ENCODE measurements around the gene MYL6. TPM values are rescaled to one million over a fixed set of nuclear protein-coding genes. Genes with fewer than 3 reads are reported as not detected.

Gene MYL6
- total and polyA plus RNA-seq, 9 of the 15 experiments (the other 6 are each of a cell fraction or from before 2014, with no cell fraction given), result 557 to 1,664 (median 958) TPM

DNA sequence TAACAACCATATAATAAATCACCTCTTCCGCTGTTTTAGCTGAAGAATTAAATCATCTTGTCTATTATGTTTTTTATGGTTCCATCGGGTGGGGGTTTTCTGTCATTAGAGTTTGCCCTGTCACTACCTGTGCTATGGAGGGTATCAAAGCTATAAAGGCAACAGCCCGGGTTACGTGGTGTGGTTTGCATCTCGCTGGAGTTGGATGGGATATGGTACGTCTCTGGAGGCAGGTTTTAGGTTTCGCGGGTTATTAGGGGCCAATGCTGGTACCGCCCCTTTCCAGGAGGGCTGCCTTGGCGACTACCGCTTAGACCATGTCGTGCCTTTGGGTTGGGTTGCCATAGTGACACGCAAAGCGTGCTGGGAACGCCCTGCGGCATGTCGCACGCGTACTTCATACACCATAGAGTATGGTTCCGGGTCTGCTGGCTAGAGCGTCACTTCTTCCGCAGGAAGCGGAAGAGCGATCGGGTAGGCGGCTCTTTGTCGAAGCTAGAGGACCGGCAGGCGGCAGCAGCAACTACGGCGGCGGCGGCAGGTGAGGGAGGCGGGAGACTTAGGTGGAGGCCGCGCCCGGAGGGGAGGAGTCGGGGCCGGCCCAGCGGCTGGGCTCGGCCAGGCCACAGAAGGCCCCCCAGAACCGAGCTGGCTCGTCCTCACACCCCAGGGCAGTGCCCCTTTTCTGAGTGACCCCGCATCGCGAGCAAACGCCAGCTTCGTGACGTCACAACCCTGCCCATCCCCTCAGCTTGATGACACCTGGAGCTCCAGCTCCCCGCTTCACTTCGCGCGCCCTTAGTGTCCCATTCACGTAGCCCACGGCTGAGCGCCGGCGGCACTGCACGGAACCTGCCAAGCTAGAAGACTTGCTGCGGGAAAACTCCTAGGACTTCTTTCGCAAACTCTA is 40.1 kb upstream of the MYL6 start, which contains the start of gene ZC3H10 (continued):
- TF ChIP-seq MYNN (IDR thresholded peaks at IDR 0.05), result peak; percentile 78
- no peak for TF ChIP-seq MYNN (CRISPR knock-in tag; IDR thresholded peaks at IDR 0.05)
- no peak for TF ChIP-seq BRCA1 (IDR thresholded peaks at IDR 0.05)
- no peak for TF ChIP-seq BRCA1 (CRISPR knock-in tag; IDR thresholded peaks at IDR 0.05)
- peak; percentile 30 for TF ChIP-seq TAF9B (IDR thresholded peaks at IDR 0.05; ENCODE audit: partially characterized antibody)
- peak; percentile 72 for TF ChIP-seq RNF2 (IDR thresholded peaks at IDR 0.05)
- no peak for TF ChIP-seq ZNF77 (CRISPR knock-in tag; IDR thresholded peaks at IDR 0.05)
- TF ChIP-seq, protein P1, sequence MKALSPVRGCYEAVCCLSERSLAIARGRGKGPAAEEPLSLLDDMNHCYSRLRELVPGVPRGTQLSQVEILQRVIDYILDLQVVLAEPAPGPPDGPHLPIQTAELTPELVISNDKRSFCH (CRISPR knock-in tag; IDR thresholded peaks at IDR 0.05), result no peak
- TF ChIP-seq, protein P1 (tag; IDR thresholded peaks at IDR 0.05), result no peak
- TF ChIP-seq ZNF41 (CRISPR knock-in tag; conservative IDR thresholded peaks at IDR 0.05), result peak; percentile 75; the same call in 1 of the 2 replicates
- TF ChIP-seq ZNF134 (CRISPR knock-in tag; conservative IDR thresholded peaks at IDR 0.05), result no peak
- TF ChIP-seq EHMT2 (IDR thresholded peaks at IDR 0.05), result no peak
- TF ChIP-seq C11orf30 (IDR thresholded peaks at IDR 0.05; ENCODE audit: low read depth), result peak; percentile 82
- TF ChIP-seq POU5F1 (IDR thresholded peaks at IDR 0.05; ENCODE audit: borderline replicate concordance, low read depth, low read length, partially characterized antibody), result peak; percentile 69
- no peak for TF ChIP-seq ZFP1 (CRISPR knock-in tag; IDR thresholded peaks at IDR 0.05)
- peak; percentile 91 for TF ChIP-seq RBFOX2 (IDR thresholded peaks at IDR 0.05; ENCODE audit: low read depth, low read length)
- TF ChIP-seq FOXM1 (IDR thresholded peaks at IDR 0.05; ENCODE audit: low read depth), result 0 out of 2 replicates have a peak, but pooled peaks have one; percentile 17
- TF ChIP-seq FOXM1 (CRISPR knock-in tag; IDR thresholded peaks at IDR 0.05; ENCODE audit: low read depth), result peak; percentile 73; the same call in 1 of the 2 replicates
- TF ChIP-seq, protein P2, sequence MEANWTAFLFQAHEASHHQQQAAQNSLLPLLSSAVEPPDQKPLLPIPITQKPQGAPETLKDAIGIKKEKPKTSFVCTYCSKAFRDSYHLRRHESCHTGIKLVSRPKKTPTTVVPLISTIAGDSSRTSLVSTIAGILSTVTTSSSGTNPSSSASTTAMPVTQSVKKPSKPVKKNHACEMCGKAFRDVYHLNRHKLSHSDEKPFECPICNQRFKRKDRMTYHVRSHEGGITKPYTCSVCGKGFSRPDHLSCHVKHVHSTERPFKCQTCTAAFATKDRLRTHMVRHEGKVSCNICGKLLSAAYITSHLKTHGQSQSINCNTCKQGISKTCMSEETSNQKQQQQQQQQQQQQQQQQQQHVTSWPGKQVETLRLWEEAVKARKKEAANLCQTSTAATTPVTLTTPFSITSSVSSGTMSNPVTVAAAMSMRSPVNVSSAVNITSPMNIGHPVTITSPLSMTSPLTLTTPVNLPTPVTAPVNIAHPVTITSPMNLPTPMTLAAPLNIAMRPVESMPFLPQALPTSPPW (CRISPR knock-in tag; IDR thresholded peaks at IDR 0.05), result peak; percentile 74
- TF ChIP-seq PCBP1 (IDR thresholded peaks at IDR 0.05; ENCODE audit: low read depth, low read length, poor library complexity, severe bottlenecking), result no peak
- TF ChIP-seq ZNF239 (CRISPR knock-in tag; IDR thresholded peaks at IDR 0.05), result no peak
- no peak for TF ChIP-seq NR1H2 (CRISPR knock-in tag; IDR thresholded peaks at IDR 0.05)
- no peak for TF ChIP-seq ETS2 (tag; IDR thresholded peaks at IDR 0.05; ENCODE audit: borderline replicate concordance, poor library complexity, severe bottlenecking)
- peak; percentile 84 to 94; a peak in 3 of 4 replicates for TF ChIP-seq MAZ (CRISPR knock-in tag; conservative IDR thresholded peaks at IDR 0.05 in 1 of 2, IDR thresholded peaks at IDR 0.05 in 1 of 2)
- TF ChIP-seq ZNF143 (CRISPR knock-in tag; IDR thresholded peaks at IDR 0.05), result peak; percentile 77
- TF ChIP-seq GATA2 (CRISPR knock-in tag; IDR thresholded peaks at IDR 0.05), result no peak
- peak; percentile 43; the same call in 1 of the 2 replicates for TF ChIP-seq NFIC (IDR thresholded peaks at IDR 0.05)
- TF ChIP-seq, protein P3, sequence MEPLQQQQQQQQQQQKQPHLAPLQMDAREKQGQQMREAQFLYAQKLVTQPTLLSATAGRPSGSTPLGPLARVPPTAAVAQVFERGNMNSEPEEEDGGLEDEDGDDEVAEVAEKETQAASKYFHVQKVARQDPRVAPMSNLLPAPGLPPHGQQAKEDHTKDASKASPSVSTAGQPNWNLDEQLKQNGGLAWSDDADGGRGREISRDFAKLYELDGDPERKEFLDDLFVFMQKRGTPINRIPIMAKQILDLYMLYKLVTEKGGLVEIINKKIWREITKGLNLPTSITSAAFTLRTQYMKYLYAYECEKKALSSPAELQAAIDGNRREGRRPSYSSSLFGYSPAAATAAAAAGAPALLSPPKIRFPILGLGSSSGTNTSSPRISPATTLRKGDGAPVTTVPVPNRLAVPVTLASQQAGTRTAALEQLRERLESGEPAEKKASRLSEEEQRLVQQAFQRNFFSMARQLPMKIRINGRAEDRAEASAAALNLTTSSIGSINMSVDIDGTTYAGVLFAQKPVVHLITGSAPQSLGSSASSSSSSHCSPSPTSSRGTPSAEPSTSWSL (CRISPR knock-in tag; IDR thresholded peaks at IDR 0.05; ENCODE audit: borderline replicate concordance), result no peak

All from K562 (cell line).